ENCODE data around the gene IQSEC2.

IQSEC2 gene

DNA sequence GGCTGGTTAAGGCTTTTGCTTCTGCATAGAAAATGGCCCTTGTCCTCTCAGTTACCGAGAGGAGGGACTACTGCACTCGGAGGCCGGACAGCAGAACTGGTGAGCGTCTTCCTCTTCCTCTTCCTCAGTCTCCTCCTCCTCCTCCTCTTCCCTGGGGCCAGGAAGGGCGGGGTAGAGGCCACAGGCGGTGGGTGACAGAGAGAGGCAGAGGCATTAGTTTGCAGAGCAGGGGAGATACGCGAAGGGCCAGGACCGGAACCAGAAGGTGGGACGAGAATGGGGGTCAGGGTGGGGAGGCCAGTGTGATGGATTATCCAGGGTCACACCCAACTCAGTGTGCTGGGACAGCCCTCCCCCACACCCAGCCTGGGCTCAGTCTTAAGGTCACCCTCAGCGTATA lies 14.5 kb downstream of the IQSEC2 start:
- DNase-seq: no peak

DNA sequence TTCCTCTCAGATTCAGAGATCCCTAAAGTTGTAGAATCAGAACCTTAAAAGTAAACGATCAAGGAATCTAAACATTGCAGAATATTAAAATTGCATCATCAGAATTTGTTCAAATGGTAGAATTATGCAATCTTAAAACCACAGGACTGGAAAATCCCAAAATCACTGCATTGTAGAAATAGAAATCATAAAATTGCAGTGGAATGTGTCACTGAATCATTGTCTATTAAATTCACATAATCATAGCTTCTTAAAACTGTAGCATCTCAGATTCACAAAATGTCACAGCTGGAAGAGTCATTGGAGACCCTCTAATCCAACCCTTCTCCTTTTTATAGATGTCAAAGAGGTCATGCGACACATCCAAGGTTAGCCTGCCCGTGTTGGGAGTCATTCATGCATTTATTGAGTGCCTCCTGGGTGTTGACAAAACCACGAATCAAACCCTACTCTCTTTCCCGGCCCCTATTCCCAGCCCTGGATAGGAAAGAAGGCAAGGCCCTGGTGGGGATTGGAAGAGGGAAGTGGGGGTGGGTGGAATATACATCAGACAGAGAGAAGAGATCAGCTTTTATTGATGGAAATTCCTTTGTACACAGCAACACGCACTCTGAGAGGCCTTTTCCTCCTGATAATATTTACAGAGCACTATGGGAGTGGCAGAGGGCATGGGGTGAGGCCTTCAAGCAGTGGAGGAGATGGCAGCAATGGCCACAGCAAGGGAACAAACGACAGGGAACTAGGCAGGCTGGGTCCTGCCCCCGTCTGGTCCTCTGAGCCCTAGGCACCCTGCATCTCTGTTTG lies 15.4 kb downstream of the IQSEC2 start:
- no peak for DNase-seq

DNA sequence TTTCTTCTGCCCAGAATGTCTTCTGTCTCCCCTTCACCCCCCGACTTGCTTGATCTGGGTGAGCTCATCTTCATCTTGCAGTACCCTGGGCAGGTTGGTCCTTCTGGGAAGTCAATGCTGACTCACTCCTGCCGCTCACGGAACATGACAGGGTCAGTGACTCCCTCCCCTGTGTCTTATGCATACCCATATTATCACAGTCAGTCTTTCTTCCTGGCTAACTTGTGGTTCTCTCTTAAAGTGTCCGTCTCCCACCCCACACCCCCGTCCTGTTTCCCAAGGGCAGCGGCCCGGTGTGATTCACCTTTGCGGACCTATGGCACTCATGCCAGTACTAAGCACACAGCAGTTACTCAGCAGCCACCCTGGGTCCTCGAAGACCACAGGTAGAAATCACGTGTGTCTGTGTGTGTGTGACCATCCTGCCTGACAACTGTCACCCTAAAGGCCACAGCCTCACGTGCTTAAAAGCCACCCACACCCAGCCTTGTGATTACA lies 17.7 kb downstream of the IQSEC2 start:
- DNase-seq: no peak

DNA sequence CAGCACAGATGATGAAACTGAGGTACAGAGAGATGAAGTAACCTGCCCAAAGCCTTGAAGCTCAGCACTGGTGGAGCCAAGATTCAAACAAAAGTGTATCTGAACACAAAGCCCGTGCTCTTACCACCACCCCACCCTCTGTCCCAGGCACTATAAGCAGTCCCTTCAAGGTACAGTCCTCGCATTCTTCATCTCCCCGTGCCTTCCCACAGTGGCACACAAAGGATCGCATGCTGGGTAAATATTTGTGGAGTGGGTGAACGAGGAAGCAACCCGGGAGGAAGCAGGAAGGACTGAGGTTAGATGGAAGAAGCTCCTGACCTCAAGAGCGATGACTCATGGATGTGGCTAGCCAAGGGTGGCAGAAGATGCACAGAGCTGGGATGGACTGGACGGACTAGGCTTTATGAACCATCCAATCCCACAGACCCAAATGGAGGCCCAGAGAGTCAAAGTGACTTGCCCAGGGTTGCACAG lies 18.4 kb downstream of the IQSEC2 start:
- DNase-seq: no peak

DNA sequence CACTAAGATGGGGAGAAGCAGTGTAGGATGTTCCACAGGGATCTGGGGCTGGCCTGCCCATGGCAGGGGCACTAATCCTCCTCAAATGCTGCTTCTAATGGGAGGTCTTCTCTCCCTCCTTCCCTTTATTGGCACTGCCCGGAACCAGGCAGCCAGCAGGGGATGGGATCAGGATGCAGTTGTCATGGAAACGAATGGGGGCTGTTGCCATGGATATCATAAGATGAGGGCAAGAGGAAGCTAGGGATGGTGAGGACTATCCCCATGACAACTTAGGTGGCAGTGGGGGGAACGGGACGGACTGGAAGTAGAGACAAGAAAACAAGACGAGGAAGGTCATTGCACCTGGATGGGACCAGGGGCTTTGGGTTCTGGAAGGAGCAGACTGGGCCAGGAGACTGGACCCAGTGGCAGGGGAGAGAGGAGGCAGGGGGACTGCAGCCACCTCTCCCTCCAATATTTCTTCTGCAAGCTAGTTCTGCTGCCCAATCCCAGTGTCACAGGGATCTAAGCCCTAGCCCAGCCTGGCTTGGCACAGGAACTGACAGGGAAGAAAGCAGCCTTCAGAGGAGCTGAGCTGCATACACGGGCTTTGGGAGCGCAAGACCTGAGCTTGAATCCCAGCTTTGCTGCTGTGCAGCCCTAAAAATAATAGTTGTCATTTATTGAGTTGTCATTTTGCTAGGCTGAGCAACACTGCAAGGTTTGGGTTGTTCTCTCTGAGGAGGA lies 19.0 kb downstream of the IQSEC2 start:
- DNase-seq: no peak

DNA sequence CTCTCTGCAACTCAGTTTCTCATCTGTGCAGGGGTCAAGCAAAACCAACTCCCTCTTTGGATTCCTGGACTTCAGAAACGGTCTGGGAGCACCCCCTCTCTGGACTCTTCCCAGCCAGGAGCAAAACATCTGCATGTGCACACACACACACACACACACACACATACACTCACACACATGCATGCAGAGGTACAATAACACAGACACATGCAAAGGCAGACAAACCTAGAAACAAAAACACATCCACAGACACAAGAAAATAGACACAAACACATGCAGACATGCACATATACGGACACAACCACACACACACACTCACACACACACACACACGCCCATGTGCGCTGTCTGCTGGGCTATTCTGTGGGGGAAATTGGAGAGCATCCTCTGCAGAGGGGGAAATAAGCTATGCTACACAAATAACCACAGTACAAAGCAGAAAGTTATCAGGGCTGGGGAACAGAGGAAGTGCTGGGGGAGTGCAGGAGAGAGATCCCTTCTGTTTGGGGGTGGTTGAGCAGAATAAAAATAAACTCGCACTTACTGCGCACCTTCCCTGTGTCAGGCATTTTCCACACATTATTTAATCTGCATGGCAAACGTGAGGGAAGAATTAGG lies 19.9 kb downstream of the IQSEC2 start:
- no peak for DNase-seq

DNA sequence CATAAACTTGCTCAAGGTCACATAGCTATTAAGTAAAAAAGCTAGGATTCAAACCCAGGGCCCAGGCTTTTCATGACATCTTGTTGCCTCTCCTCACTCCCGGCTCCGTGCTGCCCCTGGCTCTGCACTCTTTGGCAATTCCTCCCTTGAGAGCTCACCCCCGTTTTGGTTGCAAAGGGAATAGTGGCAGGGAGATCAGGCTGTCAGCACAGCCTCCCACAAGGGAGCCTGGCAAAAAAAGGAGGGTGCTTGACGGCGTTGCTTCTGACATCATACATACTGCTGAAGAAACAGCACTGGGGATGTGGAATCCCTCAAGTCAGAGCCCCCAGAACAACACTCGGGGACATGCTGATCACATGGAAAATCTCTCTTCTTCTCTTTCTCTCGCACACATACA lies 20.5 kb downstream of the IQSEC2 start:
- no peak for DNase-seq

DNA sequence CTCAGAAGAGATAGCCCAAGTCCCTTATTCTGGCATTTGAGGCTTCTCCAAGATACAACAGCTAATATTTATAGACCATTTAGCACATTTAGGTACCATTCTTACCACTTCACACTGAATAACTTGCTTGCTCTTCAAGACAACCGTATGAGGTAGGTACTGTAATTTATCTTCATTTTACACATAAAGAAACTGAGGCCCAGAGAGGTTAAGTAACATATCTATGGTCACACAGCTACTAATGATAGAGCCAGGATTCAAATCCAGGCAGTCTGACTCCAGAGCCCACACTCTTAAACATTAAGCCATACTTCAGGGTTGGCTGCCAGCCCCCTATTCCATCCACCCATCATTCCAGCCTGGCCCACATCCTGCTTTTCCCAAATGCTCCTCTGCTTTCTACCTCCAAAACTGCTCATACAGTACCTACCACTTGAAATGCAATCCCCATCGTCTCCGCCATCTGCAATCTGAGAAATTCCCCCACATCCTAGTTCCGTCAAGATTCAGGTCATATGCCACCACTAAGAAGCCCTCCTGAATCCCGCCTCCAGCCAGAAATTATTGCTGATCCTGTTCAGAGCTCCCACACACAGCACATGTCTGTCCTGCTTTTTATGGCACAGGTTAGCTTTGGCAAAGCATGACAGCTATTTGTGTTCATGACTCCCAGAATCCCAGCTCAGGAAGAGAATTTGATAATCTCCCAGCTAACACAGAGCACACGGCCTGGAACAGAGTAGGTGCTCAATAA lies 23.5 kb downstream of the IQSEC2 start:
- DNase-seq: no peak

DNA sequence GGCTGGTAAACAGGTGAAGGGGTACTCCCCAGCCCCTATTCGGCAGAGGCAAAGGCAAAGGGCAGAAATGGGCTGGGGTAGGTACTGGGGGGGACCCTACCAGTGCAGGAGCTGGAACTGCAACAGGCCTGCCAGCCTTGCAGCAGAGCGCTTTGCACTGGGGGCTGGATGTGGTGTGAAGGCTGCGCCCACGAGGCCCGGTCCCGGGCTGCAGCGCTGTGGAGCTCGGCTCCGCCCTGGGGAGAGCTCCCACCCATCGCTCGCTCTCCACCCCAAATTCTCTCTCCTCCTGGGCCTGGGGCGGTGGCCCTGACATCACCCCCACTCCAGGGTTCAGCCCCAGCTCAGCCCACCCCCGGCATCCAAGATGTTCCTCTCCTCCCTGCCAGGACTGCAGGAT lies 24.2 kb downstream of the IQSEC2 start:
- DNase-seq: no peak

DNA sequence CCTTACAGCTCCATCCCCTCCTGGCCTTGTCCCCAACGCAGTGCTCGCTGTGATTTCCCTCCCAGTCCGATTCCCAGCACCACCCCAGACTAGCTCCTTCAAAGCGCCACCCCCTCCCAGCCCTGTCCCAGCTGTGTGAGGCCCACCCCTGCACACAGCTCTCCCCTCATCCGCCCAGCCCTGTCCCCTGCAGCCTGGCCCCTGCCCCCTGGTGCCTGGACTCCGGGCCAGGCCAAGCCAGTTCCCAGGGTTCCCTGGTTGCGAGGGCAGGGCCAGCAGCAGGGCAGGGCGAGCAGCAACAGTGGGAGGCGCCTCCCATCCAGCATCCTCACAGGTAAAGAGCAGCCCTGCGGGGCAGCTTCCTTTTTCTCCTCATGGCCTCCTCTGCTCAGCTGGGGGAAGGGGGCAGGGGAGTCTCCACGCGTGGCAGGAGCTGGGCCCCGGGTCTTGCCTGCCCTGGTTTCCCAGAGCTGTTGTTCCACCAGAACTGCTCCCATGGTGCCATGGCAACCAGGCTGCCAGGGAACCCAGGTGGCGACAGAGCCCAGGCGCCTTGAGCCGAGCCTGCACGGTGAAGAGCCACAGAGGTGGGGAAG lies 24.8 kb downstream of the IQSEC2 start:
- DNase-seq: no peak

DNA sequence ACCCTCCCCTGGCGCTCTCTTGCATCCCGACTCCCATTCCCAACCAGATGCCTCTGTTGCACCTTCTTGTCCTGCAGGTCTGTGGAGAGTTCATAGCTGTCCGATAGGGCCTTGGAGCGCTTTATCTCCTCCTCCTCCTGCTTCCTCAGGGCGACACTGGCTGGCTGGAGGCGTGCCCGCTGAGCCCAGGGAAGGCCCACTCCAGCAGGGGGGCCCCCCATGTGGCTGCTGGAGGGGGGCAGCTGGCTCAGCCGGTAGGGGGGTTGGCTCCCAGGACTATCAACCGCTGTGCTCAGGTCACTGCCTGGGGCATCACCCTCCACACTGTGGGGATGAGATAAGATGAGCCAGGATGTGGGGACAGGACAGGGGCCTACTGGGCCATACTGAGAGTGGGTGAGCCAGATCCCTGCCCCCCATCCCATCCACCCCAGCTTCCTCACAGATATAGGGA lies 25.6 kb downstream of the IQSEC2 start:
- no peak for DNase-seq

DNA sequence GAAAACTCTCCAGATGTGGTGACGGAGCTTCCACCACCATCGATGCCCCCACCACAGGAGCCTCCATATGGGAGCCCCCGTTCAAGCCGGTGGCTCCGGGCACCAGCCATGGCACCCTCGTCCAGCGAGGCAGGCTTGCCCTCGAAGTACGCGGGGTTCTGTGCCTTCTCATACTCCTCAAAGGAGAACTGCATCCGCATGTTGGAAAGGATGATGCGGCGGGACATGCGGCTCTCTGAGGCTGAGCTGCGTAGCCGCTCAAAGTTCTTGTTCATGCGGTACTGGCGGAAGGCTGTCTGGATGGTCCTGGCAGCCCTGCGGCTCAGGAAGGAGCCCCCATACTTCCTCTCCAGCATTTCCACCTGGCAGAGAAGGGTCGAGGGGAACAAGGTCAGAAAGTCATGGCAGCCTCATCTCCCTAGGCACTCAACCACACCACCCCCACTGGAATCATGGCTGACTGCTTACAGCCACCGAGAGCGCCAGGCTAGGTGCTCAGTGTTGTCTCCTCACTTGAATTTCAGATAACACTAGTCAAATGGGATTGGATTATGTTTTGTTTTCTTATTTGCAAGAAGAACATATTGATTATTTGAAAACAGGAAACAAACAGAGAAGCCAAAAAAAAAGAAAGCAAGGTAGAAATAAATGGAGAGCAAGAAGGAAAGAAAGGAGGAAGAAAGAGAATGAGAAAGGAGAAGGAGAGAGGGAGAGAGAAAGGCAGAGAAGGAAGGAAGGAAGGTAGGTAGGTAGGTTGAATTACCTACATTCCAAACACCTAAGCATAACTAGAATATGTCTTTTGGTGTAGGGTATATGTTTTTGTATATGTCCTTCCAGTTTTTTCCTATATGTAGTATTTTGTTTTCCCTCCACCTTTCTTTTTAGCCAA lies 26.6 kb downstream of the IQSEC2 start:
- no peak for DNase-seq

DNA sequence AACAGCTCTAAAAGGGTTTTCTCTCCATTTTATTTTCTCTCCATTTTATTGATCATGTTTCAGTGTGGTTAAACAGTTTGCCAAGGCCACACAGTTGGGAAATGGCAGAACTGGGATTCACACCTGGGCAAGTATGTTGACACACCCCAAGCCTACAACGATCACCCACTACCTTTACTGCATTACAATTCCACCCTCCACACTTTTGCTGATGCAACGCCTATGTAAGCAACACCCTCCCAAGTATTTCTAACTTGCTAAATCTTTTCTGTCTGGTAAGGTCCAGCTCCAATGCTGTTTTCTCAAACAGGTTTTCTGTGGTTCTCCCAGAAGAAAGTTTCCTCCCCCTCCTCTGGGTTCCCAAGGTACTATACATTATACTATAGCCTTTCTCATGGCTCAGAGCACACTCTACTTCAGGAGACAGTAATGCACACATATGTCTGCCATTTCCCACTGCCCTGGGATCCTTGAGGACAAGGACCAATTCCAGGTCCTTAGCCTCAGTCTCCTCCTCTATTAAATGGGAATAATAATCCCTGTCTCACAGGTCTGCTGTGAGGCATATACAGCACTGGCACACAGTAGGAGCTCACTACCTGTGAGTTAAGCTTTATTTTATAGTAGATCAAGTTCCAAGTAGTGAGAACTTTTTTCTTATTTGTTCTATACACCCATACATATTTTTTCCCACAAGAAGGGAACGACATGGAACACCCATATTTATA lies 27.9 kb downstream of the IQSEC2 start:
- DNase-seq: no peak

DNA sequence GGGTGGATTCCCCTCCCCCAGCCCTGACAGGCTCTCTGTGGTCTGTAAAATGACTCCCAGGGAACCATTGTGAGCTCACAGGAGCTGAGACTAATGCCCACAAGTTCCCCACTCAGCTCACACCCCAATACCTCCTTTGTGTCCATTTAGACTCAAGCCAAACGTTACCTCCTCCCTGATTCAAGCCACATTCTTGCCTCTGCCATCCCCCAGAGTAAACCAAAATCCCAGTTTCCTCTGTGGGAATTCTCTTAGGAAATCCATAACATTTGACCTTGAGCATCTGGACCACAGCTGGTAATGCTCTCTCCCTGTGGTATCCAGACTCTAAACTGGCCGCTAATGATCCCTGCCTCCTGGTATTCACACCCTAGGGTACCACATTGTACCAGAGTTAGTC lies 30.1 kb downstream of the IQSEC2 start:
- no peak for DNase-seq

DNA sequence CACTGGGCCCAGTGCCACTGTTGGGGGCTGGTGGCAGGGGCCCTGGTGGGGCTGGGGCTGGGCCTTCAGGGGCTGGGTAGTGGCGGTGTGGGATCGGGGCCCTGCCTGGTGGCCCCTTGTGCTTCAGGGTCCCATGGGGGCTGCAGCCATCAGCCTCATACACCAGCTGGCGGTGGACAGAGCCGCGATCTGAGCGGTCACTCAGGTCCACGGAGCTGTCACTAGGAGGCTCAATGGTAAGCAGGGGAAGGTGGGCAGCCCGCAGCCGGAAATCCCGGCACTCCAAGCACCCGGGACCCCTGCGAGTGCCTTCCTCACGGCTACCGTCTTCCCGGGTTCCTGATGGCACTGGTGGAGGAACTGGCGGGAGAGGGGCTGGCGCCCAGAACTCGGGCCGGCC lies 30.8 kb downstream of the IQSEC2 start:
- DNase-seq: no peak

DNA sequence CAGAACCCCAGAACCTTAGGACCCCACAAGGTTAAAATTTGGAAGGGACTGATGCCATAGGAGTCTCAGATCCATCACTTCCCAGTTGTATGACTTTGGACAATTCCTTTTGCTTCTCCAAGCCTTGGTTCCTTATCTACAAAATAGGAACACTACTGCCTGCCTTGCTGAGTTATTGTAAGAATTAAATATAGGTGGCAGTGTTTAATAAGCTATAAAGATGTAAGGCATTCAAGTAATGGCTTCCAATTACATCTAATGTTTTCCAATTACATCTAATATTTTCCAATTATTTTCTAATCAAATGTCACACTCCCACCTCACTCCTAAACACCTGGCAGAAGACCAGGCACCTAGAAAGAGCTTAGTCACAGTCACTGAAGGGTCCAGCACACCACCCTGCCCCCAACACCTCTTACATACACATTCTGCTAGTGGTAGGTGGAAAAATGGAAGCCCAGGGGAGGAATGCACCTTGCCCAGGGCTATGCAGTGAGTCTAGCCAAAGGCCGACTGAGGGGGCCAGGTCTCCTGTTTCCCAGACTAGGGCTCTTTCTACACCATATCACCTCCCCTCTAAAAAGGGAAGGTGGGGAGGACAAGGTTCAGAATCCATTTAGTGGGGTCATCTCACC lies 31.9 kb downstream of the IQSEC2 start:
- no peak for DNase-seq

DNA sequence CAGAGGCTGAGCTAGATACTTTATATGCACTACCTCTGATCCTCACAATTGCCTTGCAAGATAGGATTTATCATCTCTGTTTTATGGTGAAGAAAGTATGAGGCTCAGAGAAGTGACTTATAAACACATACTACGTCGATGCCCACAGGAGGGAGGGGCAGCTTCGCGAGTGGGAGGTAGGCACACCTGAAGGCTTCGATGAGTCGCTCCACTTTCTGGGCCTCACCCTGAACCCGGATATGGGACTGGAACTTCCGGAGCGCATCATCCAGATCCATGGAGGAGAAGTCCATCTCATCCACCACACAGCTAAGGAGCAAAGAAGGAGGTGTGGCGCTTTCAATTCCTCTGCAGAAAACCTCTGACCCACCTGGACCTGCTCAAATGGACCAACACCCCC lies 33.5 kb downstream of the IQSEC2 start:
- no peak for DNase-seq

DNA sequence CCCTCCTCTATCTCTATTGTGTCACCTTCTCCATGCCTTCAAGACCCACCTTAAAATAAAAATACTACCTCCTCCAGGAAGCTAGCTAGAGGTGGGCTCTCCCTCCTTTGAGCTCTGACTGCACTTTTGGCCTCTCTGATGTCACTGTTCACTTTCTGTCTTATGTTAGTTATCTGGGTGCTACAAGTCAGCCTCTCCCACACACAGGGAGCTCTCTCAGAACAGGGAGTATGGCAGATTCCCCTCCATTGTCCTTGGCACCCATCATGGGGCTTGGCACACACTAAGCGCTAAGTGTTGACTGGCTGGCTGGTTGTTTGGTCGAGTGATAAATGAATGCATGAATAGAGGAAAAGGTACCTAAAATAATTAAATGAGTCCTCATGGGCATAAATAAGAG lies 35.2 kb downstream of the IQSEC2 start:
- no peak for DNase-seq

DNA sequence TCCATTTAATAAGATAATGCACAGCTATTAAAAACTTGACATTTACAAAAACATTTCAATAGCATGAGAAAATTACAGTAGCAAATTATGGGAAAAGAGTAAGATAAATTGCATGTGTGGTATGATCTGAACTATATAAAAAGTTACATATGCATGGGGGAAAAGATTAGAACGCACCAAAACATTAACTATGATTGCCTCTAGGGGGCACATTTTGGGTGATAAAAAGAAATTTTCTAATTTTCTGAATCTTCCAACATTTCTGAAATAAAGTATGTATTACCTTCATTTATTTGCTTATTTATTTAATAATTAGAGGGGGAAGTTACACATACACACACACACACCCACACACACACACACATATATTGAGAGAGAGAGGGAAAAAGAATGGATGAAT lies 36.8 kb downstream of the IQSEC2 start:
- DNase-seq: no peak

DNA sequence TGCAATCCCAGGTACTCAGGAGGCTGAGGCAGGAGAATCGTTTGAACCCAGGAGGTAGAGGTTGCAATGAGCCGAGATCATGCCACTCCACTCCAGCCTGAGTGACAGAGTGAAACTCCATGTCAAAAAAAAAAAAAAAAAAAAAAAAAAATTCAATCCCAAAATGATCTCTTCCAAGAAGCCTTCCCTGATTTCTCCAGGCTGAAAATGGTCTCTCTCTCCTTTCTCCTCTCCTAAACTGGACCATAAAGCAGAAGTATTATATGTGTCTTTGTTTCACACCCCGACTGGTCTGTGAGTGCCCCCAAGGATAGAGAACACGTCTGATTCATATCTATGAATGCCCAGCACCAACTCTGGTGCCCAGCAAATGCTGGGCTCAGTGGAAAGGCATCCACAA lies 39.1 kb downstream of the IQSEC2 start:
- no peak for DNase-seq
